ENCODE results near the gene KCTD3.

DNA sequence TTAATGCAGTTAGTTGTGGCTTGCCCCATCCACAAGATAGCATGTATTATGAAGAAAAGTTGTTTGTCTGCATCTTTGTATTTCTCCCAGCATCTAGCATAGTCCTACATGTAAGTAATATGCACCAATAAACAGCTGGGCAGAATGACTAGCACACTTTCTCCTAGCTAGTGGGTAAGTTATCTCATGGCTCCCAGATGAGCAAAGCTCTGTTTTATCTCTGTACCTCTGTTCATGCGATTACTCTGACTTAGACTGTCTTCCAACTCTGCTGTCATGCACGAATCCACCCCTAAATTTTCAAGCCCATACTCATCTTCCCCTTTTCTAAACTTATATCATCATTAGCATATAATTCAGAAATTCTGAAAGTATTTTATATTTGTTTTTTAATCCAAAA lies 37.5 kb upstream of the KCTD3 start:
- TF ChIP-seq POLR2A (IDR thresholded peaks at IDR 0.05; ENCODE audit: low read length) (no peak), GATA1 (IDR thresholded peaks at IDR 0.05; ENCODE audit: low read depth, low read length) (no peak)
